B cell (primary cell): ENCODE measurements around the gene TNIK.

Source experiments
- CTCF ChIP-seq: fragments of 200-600 bp; IDR thresholded peaks from one replicate; pipeline ENCODE4 v1.8.0; 2022; ENCODE audit warnings: antibody characterized with exemption, mild to moderate bottlenecking
- EZH2 ChIP-seq: IDR thresholded peaks from 2 replicates; pipeline ENCODE4 v1.6.1; 2012; ENCODE audit warnings: borderline replicate concordance, low read depth, mild to moderate bottlenecking, moderate library complexity, low read length; ENCODE audit not compliant: insufficient read depth, poor library complexity, severe bottlenecking

GRCh38 chr3:171401432-171401831 lies 58.8 kb downstream of the TNIK start:
- TF ChIP-seq CTCF, result no peak
- TF ChIP-seq EZH2, result no peak
